ENCODE results near the gene MORN5.

The MORN5 gene

GRCh38 chr9:122125158-122125508, 34.6 kb upstream of the MORN5 start:
- peak; percentile 26 to 85 for DNase-seq

- DNase-seq: no peak
Measured at GRCh38 chr9:122125509-122126330, 34.0 kb upstream of the MORN5 start.

DNA sequence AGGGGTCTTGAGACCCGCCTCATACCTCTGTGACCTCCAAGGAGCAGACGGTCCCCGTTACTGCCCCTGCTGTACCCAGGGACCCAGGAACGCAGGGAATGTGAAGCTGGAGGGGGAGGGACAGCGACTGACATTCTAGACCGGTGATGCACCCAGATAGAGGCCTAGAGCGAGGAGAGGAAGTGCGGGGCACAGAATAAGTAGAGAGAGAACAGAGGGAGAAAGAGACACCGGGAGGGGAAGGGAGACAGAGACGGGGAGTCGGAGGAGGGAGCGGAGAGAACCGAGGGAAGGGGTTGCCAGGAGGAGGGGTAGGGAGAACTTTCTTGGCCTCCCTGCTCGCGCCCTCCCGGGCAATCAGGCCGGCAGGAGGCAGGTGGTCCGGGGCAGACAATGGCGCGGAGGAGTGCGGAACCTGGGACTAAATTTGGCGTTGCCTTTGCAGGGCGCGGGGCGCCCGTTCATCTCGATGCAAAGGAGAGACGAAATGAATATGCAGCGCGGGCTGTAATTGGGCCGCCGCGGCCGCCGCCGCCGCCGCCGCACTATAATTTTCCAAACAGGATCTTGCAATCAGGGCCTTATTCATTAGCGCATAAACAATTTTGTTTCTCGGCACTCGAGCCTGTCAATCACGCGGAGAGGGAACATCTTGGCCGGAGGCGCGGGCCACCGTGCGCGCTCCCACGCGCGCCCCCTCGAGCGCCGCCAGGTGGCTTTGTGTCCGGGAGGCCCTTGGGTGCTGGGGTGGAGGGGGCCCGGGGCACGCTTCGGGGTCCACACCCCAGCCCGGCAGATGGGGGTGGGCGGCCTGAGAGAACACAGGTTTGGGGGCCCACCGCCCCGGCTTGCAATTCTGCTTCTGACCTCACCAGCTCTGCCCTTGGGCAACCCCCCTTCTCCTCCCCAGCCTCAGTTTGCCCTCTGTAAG, 33.1 kb upstream of the MORN5 start:
- peak in 1 of 2 donors; percentile 17 for DNase-seq

GRCh38 chr9:122127396-122127798, 32.3 kb upstream of the MORN5 start:
- DNase-seq: no peak

DNA sequence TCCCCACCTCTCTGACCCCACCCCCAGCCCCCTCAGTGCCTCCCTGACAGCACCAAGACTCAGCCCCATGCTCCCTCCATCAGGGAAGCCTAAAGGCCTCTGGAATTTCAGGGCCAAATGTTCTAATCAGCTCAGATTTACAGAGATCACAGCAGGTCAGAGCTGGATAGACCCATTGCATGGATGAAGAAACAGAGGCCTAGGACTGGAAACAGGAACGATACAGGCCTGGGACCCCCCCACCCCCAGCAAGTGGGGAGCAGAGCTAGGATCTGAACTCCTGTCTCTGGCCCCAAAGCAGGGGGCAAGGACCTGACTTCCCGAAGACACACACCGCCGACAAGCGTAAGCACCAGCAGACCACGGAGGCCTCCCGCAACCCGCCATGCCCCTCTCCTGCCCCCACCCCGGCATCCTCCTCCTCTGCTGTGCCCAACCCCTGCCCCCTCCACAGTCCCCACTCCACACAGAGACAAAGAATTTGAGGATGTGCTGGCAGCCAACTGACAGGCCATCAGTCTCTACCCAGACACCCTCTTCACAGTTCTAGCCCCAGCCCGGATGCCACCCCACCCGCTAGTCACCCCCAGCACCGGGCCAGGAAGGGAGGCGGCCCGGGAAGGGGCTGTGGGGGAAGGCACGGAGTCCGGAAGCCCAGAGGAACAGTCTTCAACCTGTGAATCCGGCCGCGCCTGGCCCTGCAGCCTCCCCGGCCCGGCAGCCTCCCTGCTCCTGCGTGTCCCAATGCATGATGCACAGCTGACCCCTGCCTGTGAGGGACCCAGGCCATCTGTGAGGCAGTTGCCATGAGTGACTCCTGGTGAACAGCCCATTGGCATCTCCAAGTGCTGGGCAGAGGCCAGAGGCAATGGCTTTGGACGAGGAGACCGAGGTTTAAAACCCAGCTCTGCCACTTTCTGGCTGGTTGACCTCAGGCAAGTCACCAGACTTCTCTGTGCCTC, 31.4 kb upstream of the MORN5 start:
- peak in 1 of 2 donors; percentile 67 for DNase-seq

GRCh38 chr9:122128969-122129343, 30.8 kb upstream of the MORN5 start:
- DNase-seq: no peak

DNA sequence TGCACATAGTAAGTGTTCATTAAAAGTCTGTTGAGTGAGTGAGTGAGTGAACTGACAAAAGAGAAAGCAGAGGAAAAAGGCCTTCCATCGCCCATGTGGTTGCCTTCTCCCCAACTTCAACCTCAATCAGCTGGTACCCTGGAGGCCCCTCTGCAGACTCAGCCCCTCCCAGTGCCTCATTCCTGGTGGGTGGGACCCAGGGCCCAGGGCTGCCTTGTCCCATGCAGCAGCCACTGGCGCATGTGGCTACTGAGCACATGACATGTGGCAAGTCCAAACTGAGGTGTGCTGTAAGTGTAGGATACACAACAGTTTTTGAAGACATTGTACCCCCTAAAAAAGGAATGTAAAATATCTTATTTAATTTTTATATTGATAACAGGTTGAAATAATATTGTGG, 29.7 kb upstream of the MORN5 start:
- DNase-seq: no peak

DNA sequence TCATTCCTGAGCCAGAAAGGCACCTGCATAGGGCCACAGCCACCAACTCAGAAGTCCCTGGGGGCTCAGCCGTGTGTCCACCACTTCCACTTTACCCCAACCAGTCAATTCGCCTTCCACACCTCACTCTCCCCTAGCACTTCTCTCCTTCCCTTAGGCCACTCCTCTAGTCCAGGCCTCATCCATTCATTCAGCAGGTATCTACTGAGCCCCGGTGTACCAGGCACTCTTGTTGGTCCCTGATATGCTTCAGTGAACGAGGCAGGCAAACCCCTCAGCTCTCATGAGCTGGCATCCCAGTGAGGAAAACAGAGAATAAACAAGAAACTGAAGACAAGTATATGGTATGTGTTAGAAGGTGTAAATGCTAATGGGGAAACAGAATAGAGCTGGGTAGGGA, 28.9 kb upstream of the MORN5 start:
- no peak for DNase-seq

GRCh38 chr9:122131401-122132001, 28.2 kb upstream of the MORN5 start:
- DNase-seq: no peak

DNA sequence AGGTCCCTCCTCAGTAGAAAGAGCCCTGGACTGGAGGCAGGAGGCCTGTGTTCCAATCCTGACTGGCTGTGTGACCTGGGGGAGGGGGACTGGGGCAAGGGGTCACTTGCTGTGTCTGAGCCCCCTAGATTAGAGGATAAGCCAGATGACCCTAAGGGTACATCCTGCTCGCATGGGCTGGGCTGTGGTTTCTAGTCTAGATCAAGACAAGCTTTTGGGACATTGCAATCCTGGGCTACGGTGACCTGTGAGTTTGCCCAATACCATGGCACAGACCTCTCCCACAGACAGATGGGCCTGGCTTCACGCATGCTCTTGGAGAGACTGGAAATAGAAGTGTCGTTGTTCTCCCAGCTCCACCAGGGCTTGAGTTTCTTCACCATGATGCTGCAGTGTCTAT, 27.2 kb upstream of the MORN5 start:
- DNase-seq: no peak

- DNase-seq: no peak
Measured at GRCh38 chr9:122133263-122133983, 26.3 kb upstream of the MORN5 start.

DNA sequence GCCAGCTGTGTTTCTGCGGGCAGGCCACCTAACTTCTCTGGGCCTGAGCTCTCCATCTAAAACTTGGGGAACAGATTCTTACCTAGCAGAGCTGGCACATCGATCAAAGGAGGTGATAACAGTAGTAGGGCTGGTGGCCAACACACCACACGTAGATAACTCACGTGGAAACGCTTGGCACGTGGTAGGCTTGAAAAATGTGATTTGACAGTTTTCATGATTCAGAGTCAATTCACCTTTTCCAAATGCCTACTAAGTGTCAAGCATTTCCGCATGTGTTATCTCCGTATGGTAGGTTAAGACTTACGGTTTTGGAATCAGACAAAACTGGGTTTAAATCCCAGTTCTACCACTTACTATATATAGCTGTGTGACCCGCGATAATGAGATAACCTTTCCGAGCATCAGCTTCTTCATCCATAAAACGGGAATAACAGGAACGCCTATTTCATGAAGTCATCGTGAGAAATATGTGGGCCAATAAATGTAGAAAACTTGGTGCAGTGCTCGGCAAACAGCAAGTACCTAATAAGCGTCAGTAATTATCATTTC, 25.6 kb upstream of the MORN5 start:
- DNase-seq: no peak

DNA sequence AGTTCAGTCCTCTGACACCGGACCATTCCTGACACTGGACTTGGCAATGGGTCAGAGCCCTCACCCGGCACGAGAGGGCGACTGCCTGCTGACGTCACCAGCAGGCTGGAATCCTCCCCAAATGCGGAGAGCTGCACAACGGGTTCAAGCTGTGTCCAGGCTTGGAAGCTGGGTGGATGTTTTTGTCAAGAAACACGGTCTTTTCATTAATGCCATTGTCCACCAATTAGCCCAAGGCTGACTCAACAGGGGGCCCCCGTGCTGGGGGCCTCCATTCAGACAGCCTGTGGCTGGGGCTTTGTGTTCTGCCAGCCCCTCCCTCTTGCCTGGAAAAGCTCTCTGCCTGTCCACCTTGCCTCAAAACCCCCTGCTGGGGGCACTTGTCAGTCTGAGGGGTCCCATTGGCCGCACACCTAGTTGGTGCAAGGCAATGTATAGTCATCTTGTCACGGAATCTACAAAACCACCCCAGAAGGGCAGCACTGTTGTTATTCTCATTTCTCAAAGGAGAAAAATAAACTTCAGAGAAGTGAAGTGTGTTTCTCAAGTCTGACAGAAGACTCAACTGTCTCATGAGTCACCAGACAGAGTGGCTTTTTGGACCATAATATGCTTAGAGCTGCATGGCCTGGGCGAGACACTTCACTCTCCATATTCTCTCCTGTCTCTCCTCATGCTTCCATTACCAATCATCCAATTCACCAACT, 24.7 kb upstream of the MORN5 start:
- no peak for DNase-seq

DNA sequence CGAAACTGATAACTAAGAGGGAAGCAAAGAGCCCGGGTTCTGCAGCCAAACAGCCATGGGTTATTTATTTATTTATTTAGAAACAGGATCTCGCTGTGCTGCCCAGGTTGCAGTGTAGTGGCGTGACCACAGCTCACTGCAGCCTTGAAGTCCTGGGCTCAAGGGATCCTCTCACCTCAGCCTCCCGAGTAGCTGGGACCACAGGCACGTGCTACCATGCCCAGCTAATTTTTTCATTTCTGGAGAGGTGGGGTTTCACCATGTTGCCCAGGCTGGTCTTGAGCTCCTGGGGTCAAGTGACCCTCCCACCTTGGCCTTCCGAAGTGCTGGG, 24.2 kb upstream of the MORN5 start:
- DNase-seq: no peak

DNA sequence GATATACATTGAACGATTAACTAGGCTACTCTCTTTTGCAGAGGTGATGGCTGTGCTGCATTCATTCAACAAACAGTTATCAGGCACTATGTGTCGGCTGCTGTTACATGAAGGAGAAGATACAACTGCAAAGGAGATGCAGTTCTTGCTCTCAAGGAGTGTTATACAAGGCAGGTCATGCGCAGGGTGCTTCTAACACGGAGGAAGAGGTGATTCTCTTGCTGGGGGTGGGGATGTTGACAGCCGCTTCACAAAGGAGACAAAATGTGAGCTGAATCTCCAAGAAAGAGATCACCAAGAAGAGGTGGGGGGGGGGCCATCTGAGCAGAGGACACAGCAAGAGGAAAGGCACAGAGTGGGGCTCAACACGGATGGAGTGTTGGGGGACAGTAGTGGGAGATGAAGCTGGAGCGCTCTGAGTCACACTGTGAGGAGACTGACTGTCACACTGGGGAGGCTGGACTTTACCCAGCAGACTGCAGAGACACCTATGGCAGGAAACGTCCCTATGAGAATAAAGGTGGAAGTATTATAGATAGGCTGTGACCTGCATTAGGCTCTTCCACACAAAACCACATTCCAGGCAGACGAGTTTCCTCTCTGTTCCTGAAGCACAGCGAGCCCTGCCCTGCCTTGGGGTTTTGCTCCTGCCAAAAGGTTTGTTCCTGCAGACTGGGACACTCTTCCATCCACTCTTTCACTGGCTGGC, 21.0 kb upstream of the MORN5 start:
- no peak for DNase-seq

GRCh38 chr9:122140368-122141193, 19.1 kb upstream of the MORN5 start:
- no peak for DNase-seq

DNA sequence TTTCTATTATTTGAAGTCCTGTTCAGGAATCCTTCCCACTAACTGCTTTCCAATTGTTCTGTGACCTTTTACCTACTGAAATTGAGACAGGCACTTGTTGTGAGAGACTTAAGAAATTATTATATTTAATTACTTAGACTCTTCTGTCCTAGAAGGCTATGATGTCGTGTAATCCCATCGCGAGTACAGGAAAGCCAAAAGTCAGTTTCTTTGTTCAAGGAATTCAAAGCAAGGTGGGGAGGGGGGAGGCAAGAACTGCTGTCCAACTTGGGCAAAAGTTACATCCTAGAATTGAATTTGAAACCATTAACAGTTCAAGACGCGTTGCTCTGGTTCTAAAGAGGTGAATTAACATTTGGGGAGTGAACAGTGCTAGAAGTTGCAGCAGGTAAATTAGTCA, 18.0 kb upstream of the MORN5 start:
- DNase-seq: no peak

DNA sequence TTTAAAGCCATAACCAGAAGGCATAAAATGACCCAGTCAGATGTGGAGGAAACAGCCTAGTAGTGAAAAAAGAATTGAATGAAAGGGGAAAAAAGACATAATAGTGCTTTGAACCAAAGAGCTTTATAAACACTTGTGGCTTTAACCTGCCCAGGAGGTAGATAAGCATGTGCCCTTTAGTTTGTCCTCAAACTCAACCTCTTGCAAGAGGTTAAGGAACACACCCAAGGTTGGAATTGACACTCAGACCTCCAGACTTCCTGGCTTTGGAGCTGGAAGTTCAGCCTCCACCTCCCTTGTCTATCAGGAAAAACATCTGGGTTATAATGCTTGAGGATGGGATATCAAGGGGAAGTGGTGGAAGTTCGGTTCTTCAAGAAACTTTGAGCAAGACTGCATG, 16.4 kb upstream of the MORN5 start:
- DNase-seq: no peak

DNA sequence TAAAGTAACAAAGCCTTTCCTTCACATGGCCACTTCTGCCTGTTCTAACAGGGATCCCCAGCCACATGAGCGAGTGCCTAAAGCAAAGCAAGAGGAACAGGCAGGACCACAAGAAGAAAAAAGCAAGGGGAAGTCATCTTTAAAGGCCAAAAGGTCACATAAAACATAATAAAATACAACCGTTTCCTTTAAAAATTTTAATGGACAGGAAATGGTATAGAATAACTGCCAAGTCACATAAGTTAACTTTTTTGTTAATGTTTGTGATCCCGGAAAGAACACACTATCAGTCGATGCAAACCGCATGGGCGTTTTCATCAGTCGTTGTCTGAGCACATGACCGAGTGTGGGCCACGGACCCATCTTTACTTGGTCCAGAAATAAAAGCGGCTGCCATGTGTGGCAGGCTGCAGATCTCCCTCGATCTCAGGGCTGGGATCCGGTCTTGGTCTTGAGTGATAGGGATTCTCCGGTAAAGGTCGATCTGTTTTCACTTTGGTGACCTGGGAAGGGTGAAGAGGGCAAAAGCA, 15.8 kb upstream of the MORN5 start:
- DNase-seq: no peak
